ENCODE data around the gene CUBN. TPM values are rescaled to one million over a fixed set of nuclear protein-coding genes. Genes with fewer than 3 reads are reported as not detected.

Gene CUBN
- total RNA-seq, 1 experiment from 2014 or later: 1.3 TPM

DNA sequence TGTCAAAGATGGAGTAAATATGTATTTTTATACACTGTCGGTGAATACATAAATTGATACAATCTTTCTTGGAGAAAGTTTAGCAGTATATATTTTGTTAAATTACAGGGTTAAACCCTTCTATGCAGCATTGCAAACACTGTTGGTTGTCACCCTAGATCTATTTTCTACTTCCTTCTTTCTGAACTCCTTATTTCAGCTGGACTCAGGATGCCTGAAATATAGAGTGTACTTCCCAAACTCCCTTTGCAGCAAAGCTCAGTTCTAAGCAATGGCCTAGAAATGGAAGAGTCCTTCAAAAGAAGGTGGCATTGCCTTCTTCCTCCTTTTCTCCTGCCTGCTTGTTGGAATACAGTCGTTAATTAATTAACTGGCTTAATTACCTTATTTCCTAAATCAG is 20.6 kb downstream of the CUBN start:
- no peak for DNase-seq (ENCODE audit: low read depth)

DNA sequence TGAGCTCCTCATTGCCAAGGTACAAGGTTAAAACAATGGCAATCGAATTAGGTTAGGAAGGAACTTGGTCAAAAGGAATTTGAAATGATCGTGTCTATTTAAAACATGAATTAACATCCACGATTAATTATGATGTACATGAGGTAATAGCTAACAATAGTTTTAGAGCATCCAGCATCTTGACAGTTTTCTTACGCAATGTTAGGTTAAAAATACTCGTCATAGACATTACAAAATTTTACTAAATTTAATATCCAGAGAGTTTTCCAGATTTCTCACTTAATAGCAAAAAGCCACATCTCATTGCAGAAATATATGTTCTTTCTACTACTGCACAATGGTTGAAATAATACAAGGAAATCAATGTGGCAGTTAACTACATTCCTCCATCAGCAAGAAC is 22.6 kb downstream of the CUBN start:
- DNase-seq (ENCODE audit: low read depth): no peak

DNA sequence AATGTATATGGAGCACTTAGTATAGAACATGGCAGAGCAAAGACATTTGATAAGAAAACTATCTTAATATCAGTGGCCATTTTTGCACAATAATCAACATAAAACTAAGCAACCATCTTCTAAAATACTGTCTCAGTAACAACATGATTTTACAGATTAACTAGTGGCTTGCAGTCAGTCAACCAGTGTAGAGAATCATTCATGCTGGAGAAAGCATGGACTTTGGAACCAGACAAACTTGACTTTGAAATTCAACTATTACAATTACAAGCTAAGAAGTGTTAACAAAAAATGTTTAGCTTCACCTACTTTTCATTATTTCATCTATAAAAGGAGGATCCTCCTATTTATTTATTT is 27.7 kb downstream of the CUBN start:
- DNase-seq (ENCODE audit: low read depth): no peak

DNA sequence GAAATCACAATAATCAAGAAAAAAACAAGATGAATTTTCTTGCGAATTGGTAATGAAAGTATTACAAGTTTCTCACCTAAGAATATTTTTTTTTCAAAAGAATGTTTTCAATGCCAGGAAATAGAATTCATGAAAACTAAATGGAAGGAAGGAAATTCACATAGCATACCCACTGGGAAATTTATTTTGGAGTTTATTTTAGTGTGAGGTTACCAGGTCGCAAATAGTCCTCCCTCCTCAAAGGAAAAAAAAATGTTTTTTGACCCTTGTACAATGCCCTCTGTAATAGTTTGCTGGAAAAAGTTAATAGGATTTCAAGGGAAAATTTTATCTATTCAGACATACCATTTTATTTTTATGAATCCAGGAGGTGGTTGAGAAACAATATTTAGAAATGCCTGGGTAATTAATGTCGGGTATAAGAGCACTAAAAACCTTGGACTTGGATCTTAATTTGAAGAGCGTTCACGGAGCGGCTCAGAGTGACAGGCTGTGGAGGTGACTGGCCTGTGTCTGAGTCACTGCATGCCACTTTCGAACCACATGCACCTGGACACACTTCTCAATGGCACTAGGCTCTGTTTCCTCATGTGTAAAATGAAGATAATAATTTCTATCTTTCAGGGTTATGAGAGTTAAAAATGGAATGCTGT is 28.2 kb downstream of the CUBN start:
- DNase-seq (ENCODE audit: low read depth): no peak

DNA sequence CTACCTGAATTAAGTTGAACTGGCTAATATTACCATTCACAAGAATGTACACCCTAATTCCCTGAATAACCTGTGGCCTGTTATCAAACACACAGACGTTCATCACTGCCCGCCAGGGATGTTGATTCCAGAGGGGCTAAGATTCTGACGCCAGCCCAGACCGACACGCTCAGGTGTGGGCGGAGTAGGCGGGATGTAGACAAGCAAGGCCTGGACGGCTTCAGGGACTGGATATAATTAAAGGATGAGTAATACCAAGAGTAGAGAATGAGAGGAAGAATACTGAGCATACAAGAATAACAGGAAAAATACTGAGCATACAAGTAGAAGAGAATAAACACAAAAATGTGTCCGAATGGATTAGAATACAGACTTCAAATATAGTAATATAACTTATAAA is 29.0 kb downstream of the CUBN start:
- DNase-seq (ENCODE audit: low read depth): no peak

DNA sequence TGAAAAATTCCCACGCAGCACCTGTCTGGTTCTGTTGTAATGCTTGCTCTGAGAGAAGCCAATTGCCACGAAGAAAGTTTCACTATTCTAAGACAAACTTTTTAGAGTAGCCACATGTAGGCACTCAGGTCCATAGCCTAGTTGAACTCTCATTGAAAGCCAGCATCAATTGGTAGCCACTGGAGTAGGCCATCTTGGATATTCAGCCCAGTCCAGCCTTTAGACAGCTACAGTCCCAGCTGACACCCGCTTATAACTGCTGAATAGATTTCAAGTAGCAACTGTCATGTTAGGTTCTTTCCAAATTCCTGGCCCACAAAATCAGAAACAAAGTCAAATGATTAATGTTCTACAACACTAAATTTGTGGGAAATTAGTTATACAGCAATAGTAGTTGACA is 31.6 kb downstream of the CUBN start:
- no peak for DNase-seq (ENCODE audit: low read depth)

DNA sequence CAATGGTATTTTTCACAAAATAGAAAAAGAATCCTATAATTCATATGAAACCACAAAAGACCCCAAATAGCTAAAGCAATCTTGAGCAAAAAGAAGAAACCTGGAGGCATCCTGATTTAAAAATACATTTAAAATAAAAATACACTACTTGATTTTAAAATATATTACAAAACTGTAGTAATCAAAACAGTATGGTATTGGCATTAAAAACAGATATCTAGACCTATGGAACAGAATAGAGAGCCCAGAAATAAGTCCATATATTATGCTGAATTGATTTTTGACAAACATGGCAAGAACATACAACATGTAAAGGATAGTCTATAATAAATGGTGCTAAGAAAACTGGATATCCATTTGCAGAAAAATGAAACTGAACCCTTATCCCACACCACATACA is 34.8 kb downstream of the CUBN start:
- DNase-seq (ENCODE audit: low read depth): no peak

DNA sequence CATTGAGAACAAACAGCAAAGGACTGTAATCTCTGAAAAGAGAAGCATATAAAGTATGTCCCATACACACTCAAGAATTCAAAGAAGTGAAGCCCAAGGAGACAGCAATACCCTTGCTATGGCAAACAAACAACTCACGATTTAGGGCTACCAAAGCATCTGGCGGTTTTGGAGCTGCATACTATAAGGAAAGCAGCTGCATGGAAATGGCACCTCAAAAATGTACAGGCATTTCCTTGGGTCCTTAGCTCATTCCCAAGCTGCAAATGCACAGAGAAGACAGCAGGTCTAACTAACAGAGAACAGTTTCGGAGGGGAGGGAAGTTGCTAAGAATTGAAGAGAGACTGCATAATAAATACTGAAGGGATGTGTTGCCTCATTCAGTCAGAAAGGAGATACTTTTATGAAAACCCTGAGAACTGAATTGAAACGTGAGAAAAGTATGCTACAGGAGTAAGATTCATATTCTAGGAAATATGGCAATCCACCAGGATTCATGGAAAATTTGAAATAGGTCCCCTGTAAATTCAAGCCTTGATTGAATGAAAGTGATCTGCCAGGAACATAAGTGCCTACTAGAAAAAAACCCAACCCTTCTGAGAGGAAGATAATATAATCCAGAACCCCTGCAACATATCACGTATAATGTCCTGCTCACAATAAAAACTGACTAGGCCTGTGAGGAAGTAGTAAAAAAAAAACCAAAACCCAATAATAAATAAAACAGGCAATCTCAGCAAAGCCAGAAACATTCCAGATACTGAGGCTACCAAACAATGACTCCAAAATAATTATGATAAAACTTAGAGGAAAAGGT is 36.4 kb downstream of the CUBN start:
- DNase-seq (ENCODE audit: low read depth): no peak

DNA sequence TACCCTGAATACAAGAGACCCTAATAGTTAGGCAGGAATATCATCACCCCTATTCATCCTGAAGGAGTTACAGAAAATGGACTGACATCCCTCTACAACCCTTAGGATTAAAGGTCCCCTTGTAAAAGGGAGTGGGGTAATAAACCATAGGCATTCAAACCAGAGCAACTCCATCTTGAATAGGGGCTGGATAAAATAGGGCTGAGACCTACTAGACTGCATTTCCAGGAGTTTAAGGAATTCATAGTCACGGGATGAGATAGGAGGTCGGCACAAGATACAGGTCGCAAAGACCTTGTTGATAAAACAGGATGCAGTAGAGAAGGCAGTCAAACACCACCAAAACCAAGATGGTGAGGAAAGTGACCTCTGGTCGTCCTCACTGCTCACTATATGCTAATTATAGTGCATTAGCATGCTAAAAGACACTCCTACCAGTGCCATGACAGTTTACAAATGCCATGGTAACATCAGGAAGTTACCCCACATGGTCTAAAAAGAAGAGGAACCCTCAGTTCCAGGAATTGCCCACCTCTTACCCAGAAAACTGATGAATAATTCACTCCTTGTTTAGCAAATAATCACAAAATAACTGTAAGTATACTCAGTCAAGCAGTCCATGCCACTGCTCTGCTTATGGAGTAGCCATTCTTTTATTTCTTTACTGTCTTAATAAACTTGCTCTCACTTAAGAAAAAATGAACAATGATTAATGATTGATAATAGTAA is 37.2 kb downstream of the CUBN start:
- DNase-seq (ENCODE audit: low read depth): no peak

DNA sequence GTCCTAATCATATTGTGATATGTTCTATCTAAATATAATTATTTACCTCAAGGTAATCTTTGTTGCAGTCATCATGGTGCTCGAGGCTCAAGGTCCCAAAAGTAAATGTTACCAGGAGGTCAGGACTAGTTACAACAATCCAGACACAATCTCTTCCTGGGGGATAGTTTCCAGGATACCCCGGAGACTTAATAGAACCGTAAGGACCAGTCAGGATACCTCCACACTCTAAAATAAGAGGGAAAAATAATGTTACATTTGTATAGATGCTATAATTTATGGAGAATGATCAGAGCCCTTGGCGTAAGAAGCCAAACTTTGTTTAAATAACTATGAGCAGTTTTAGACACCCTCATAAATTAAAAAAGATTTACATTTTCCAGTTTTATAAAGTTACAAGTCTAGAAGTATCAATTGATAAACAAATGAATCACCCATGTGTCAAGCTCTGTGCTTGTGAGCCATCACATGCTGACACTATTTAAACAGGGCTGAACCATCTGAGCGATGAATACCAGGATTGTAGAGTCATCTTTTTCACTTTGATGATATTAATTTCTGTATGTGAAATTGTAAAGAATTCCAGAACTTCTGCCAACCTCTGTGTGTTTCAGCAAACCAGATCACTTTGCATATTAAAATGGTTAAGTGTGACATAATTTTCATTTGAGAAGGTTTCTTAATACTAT is 41.3 kb downstream of the CUBN start:
- peak; percentile 53 for DNase-seq (ENCODE audit: low read depth)

DNA sequence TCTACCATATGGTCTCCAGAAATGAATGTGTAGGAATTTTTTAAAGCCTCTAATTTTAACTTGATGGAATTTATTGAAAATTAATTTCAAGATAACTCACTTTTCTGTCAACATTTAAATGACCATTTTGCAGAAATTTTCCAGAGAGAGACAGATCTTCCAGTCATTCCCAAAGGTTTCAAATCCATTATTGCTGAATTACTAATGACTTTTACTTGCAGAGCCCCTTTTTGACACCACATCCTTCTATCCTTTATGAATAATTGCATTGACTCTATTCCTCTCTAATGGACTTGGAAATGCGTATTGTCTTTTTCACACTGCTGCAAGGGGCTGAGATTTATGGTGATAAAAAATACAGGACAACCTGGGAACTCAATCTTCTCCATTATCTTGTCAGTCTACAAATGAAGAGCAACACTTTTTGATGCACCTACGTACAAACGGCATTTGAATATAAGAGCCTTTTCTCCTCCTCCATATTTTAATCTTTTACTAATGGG is 42.7 kb downstream of the CUBN start:
- DNase-seq (ENCODE audit: low read depth): no peak

DNA sequence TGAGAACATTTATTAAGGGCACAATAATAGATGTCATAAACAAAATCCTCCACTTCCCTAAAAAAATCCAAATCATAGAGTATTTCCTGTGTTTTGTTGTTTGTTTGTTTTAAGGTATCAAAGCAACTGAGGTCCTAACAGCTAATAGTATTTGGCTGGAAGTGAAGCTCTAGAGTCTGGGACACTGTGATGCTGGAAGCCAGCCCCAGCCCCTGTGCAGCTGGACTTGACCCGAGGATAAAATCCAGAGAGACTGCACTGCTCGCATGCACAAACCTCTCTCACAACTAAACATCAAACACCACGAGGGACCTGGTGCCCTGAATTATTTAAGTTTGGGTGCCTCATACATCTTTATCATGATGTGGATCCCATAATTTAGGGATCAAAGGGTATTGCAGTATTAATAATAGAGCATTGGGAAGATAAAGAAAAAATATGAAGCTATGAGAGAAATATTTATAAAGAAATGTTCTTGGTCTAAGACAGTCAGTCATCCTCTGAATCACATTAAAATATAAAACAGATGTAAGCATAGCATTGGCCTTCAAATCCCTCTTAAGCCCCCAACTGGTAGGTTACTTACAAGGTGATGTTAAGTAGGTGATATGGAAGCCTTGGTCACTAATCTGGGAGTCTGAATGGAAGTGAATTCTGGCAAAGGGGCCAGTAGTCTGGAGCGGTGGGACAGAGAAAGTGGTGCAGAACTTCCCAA is 44.4 kb downstream of the CUBN start:
- DNase-seq (ENCODE audit: low read depth): no peak

DNA sequence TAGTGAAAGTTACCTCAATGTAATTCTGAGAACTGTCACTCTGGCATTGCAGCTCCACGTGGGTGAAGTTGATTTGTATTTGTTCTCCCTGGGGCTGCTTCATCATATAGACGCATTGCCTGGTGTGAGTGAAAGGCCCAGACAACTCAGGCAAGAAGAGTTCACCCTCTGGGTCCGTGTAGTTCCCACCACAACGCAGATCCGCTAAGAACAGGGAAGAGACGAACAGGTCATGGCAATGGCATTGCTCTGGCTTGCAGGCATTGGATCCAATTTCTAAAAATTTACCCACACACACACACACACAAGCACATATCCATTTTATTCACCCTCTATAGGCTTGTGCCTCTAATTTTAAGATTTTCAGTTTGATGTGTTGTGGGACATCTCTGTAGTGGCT is 45.4 kb downstream of the CUBN start:
- no peak for DNase-seq (ENCODE audit: low read depth)

DNA sequence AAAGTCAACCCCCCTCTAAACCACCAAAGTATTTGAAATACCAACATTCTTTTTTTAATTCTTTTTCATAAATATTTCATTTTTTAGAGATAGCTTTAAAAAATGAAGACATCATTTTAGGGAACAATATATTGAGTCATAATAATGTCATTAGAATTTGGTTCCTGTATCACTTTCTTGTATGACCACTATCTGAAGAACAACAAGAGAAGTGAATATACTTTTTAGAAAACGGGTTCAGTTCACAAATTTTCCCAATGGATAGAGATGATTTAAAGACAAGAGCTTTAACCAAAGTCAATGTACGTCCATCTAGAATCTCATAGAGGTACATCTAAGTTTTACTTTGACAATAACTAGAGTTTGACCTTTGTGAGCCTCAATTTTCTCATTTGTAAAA is 48.2 kb downstream of the CUBN start:
- no peak for DNase-seq (ENCODE audit: low read depth)

DNA sequence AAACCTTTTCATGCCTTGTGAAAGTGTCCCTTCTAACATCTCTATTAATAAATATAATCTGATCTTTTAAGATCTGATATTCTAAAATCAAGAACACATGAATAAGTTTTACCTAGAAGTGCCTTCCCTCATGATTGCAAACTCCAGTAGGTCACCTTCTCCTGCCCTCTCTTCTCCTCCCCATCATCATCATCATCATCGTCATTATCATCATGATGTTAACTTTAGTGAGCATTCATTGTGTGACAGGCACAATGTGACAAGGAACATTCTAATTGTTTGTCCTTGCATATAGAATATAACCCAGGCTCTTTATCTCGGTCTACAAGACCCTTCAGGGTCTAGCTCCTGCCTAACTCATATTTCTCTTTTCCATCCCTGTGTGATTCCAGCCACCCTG is 51.7 kb downstream of the CUBN start:
- DNase-seq (ENCODE audit: low read depth): no peak

DNA sequence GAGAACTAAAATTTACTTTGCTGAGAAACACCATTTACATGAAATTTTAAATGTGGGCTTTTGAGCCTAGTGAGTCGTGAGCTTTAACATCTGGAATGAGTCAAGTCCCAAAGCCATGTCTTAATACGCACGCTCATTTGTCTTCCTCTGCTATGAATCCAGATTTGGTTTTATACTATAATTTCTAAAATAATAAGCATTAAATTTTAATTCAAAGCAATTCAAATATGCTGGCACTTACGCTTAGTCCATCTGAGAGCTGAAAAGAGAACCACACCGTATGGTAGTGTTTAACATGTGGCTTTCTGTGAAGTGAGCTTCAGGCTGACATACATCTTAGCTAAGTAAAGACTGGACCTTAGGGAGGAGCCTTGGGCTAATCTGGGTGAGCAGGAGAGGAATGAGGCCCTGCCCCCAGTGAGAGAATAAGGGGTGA is 52.2 kb downstream of the CUBN start:
- DNase-seq (ENCODE audit: low read depth): no peak

DNA sequence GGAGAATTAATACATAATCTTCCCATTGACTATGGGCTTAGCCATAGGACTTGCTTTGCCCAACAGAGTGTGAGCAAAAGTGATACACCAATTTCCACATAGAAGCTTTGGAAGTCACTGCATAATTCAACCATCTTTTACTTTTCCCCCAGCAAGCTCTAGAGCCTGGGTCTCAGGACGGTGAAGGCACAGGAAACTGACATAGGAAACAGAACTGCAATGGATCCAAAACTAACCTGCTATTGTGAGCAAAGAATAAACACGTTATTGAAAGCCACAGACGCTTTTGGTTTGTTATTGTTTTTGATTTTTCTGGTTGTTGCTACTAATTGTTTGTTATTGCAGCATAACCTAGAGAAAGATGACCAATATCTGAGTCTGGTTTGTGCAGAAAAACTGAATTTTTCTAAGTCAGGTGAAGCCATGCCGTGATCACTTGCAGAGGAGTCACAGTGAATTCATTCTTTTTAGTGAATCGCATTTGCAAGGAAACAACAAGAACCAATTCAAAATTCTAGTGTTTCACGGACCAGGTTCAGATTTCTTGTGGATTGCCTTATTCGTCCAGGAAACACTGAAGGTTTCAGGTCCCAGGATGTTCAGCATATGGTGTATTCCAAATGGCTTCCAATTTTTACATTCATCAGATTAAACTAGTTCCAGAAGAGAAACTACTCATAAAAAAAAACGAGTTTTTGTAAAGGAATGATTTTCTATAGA is 52.8 kb downstream of the CUBN start:
- no peak for DNase-seq (ENCODE audit: low read depth)

DNA sequence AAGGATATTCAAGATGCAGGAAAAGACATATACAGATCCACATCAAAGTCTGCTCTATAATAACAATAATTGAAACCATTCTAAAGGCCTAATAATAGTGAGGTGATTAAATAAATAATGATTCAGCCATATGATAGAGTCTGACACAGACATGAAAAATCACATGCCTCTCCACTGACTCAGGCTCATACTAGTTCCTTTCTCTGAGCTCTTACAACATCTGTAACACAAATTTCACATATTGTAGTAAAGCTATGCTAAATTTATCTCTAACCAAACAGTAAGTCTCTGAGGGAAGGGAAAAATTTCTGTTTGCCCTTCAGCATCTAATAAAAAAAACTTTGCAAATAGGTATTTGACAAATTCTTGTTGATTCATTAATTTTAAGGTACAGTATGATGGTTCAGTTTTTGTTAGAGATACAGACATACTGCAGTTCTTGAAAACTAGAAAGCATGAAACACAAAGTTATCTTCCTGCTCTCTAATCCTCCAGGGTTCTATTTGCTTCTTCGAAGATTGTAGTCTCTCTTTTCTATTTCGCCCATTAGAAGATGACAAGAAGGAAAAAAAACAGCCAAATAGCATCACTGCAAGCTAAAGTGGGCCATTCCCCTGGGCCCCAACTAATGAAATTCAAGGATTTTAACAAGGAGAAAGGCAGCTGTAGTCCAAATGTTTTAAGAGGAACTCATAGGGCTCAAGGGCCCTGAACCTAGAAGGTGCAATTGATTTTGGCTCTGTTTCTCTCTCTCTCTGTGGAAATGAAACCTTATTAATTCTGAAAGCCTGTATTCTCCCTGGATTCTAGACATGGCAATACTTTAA is 53.9 kb downstream of the CUBN start:
- DNase-seq (ENCODE audit: low read depth): peak; percentile 91

DNA sequence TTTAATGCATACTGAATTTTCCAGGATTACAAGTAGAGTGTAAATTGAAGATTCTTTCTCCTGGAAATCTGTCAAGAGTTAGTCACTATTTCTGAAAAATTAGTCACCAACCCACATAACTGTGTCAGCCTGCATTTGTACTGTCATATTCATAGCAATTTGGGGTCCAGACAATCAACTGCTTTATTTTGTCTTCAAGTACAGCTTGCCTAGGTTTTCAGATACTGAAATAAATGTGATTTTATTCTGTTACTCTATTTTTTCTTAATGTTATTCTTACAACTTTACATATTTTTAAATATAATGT is 55.1 kb downstream of the CUBN start:
- peak; percentile 79 for DNase-seq (ENCODE audit: low read depth)

All from HT1080 (cell line).